ENCODE measurements around the gene MICAL3. TPM values are rescaled to one million over a fixed set of nuclear protein-coding genes. Genes with fewer than 3 reads are reported as not detected.
A peak's percentile ranks its signal among the peaks of the same experiment; 100 is the strongest.

Gene MICAL3
- total and polyA plus RNA-seq, 9 of the 15 experiments (the other 6 are each of a cell fraction or from before 2014, with no cell fraction given) = 0.53 to 32.1 (median 12.3) TPM

DNA sequence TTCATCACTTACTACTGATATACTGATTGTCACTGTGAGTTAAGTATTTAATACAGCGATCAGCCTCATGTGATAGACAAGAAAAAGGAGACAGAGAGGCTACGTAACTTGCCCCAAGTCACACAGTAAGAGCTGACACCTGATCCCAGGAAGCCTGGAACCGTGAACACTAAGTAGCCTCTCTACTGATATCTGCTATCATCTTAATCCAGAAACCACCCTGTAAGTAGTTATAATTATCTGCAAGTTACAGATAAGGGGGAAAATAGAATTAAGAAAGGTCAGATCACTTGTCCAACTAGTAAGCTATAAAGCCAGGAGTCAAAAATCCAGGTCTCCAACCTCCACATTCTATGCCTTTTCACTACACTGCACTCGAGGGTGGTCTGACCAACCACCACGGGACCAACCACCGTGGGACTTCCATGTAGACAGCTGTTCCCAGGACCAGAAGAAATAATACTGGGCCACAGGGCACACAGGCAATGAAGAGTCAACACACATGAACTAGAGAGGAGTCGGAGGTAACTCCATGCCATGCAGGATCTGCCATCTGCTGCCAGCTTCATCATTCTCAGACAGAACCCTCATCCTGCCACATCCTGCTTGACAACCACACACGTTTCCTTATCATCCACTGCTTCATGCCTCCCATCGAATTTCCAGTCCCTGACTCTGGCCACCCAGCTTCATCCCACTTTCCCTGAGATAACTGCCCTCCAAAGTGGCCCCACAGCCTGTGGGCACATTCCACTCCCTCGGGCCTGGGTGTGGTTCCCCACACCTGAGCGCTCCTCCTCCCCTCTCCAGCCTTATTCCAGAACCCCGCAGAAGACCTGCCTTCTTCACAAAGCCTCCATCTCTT, 58.6 kb downstream of the MICAL3 start (continued):
- TF ChIP-seq, protein P1, sequence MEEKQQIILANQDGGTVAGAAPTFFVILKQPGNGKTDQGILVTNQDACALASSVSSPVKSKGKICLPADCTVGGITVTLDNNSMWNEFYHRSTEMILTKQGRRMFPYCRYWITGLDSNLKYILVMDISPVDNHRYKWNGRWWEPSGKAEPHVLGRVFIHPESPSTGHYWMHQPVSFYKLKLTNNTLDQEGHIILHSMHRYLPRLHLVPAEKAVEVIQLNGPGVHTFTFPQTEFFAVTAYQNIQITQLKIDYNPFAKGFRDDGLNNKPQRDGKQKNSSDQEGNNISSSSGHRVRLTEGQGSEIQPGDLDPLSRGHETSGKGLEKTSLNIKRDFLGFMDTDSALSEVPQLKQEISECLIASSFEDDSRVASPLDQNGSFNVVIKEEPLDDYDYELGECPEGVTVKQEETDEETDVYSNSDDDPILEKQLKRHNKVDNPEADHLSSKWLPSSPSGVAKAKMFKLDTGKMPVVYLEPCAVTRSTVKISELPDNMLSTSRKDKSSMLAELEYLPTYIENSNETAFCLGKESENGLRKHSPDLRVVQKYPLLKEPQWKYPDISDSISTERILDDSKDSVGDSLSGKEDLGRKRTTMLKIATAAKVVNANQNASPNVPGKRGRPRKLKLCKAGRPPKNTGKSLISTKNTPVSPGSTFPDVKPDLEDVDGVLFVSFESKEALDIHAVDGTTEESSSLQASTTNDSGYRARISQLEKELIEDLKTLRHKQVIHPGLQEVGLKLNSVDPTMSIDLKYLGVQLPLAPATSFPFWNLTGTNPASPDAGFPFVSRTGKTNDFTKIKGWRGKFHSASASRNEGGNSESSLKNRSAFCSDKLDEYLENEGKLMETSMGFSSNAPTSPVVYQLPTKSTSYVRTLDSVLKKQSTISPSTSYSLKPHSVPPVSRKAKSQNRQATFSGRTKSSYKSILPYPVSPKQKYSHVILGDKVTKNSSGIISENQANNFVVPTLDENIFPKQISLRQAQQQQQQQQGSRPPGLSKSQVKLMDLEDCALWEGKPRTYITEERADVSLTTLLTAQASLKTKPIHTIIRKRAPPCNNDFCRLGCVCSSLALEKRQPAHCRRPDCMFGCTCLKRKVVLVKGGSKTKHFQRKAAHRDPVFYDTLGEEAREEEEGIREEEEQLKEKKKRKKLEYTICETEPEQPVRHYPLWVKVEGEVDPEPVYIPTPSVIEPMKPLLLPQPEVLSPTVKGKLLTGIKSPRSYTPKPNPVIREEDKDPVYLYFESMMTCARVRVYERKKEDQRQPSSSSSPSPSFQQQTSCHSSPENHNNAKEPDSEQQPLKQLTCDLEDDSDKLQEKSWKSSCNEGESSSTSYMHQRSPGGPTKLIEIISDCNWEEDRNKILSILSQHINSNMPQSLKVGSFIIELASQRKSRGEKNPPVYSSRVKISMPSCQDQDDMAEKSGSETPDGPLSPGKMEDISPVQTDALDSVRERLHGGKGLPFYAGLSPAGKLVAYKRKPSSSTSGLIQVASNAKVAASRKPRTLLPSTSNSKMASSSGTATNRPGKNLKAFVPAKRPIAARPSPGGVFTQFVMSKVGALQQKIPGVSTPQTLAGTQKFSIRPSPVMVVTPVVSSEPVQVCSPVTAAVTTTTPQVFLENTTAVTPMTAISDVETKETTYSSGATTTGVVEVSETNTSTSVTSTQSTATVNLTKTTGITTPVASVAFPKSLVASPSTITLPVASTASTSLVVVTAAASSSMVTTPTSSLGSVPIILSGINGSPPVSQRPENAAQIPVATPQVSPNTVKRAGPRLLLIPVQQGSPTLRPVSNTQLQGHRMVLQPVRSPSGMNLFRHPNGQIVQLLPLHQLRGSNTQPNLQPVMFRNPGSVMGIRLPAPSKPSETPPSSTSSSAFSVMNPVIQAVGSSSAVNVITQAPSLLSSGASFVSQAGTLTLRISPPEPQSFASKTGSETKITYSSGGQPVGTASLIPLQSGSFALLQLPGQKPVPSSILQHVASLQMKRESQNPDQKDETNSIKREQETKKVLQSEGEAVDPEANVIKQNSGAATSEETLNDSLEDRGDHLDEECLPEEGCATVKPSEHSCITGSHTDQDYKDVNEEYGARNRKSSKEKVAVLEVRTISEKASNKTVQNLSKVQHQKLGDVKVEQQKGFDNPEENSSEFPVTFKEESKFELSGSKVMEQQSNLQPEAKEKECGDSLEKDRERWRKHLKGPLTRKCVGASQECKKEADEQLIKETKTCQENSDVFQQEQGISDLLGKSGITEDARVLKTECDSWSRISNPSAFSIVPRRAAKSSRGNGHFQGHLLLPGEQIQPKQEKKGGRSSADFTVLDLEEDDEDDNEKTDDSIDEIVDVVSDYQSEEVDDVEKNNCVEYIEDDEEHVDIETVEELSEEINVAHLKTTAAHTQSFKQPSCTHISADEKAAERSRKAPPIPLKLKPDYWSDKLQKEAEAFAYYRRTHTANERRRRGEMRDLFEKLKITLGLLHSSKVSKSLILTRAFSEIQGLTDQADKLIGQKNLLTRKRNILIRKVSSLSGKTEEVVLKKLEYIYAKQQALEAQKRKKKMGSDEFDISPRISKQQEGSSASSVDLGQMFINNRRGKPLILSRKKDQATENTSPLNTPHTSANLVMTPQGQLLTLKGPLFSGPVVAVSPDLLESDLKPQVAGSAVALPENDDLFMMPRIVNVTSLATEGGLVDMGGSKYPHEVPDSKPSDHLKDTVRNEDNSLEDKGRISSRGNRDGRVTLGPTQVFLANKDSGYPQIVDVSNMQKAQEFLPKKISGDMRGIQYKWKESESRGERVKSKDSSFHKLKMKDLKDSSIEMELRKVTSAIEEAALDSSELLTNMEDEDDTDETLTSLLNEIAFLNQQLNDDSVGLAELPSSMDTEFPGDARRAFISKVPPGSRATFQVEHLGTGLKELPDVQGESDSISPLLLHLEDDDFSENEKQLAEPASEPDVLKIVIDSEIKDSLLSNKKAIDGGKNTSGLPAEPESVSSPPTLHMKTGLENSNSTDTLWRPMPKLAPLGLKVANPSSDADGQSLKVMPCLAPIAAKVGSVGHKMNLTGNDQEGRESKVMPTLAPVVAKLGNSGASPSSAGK (IDR thresholded peaks at IDR 0.05) = no peak
- TF ChIP-seq SMARCE1 (IDR thresholded peaks at IDR 0.05) (no peak), HNRNPLL (IDR thresholded peaks at IDR 0.05; ENCODE audit: low read depth, low read length, poor library complexity, severe bottlenecking) (no peak), HMGN3 (IDR thresholded peaks at IDR 0.05; ENCODE audit: borderline replicate concordance, extremely low read depth, insufficient read length, low read depth, low read length) (no peak), ZFP36 (IDR thresholded peaks at IDR 0.05; ENCODE audit: low read depth, low read length, partially characterized antibody) (peak; percentile 89), ZNF79 (CRISPR knock-in tag; IDR thresholded peaks at IDR 0.05; ENCODE audit: low read depth) (no peak), MCM3 (IDR thresholded peaks at IDR 0.05) (no peak), TCF3 (CRISPR knock-in tag; IDR thresholded peaks at IDR 0.05) (peak; percentile 77)

Measured in K562 (cell line).